Hepatocyte (in vitro differentiated cells): ENCODE results near the gene EXOC4.

ENCODE experiments used
- CTCF ChIP-seq: fragments of 200-600 bp; sonication (generic); IDR thresholded peaks from 2 replicates; pipeline ENCODE4 v1.5.1; 2016; ENCODE audit warnings: antibody characterized with exemption, mild to moderate bottlenecking; ENCODE audit not compliant: poor library complexity
- EZH2 ChIP-seq: fragments of 200-600 bp; sonication (generic); IDR thresholded peaks from 2 replicates; pipeline ENCODE4 v1.6.1; 2016; ENCODE audit warnings: antibody characterized with exemption, mild to moderate bottlenecking, borderline replicate concordance
- EZH2phosphoT487 ChIP-seq: fragments of 200-600 bp; sonication (generic); IDR thresholded peaks from one replicate; pipeline ENCODE4 v1.6.1; 2018; ENCODE audit warnings: antibody characterized with exemption, mild to moderate bottlenecking, low read depth, moderate library complexity; ENCODE audit not compliant: unreplicated experiment, severe bottlenecking

DNA sequence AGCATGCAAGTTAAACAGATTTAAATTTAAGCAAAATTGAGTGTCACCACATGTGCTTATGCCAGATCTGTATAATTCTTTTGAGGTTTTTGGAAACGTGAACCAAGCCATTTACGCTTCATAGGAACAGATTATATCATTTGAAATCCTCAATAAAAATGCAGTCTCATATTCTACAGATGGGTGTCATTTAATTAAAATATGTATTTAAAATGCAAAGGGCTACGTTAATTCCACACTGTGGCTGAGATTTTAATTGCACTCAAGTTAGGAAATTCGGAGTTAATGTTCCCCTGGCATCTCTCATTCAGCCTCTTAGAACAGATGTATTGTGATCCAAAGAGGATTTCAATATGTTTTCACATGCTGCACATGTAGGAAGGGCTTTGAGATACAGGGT lies 709.8 kb downstream of the EXOC4 start:
- TF ChIP-seq CTCF (no peak), EZH2 (no peak), EZH2phosphoT487 (no peak)
